ENCODE data around the gene MARK3.
A peak's percentile ranks its signal among the peaks of the same experiment; 100 is the strongest.

MARK3 gene

GRCh38 chr14:103528146-103528586, 143.0 kb downstream of the MARK3 start:
- no peak for ATAC-seq

- peak; percentile 76 for ATAC-seq
Measured at GRCh38 chr14:103528587-103529382, 143.6 kb downstream of the MARK3 start, which contains the start of gene TRMT61A. TSS of gene TRMT61A (plus strand) at chr14:103529196. CDS start at chr14:103529979, 783 bp downstream.

- ATAC-seq: no peak
Measured at GRCh38 chr14:103529383-103530365, 144.5 kb downstream of the MARK3 start.

GRCh38 chr14:103530390-103530789, 145.2 kb downstream of the MARK3 start:
- no peak for ATAC-seq

- no peak for ATAC-seq
Measured at GRCh38 chr14:103530831-103531230, 145.6 kb downstream of the MARK3 start.

GRCh38 chr14:103531421-103532215, 146.4 kb downstream of the MARK3 start:
- ATAC-seq: no peak

GRCh38 chr14:103532216-103533136, 147.3 kb downstream of the MARK3 start:
- no peak for ATAC-seq

- ATAC-seq: no peak
Measured at GRCh38 chr14:103533137-103533998, 148.2 kb downstream of the MARK3 start.

- ATAC-seq: no peak
Measured at GRCh38 chr14:103533999-103534575, 148.9 kb downstream of the MARK3 start.

- ATAC-seq: no peak
Measured at GRCh38 chr14:103534576-103535061, 149.4 kb downstream of the MARK3 start.

GRCh38 chr14:103535081-103535890, 150.1 kb downstream of the MARK3 start:
- no peak for ATAC-seq

GRCh38 chr14:103535891-103536565, 150.8 kb downstream of the MARK3 start:
- no peak for ATAC-seq

GRCh38 chr14:103536693-103537092, 151.5 kb downstream of the MARK3 start:
- no peak for ATAC-seq

- ATAC-seq: no peak
Measured at GRCh38 chr14:103537175-103537990, 152.2 kb downstream of the MARK3 start.

- ATAC-seq: no peak
Measured at GRCh38 chr14:103538291-103539055, 153.3 kb downstream of the MARK3 start.

- peak in 1 of 2 donors; percentile 30 for ATAC-seq
Measured at GRCh38 chr14:103539056-103539825, 154.0 kb downstream of the MARK3 start.

Measured in activated CD4-positive, CD25-positive, alpha-beta regulatory T cell treated with anti-CD3 and anti-CD28 coated beads, Interleukin-2, amount 50 U/mL, for 24 hours (primary cell).